Neuronal stem cell (in vitro differentiated cells): ENCODE data around the gene APOBEC3F.
"Not testable (repeated sequence)": the region's sequence is repeated elsewhere in the genome, so short reads cannot be mapped to it uniquely, and the experiment has no call there.

Experiments used
- DNase-seq: peaks from one replicate; pipeline ENCODE4 v3.0.0-alpha.2; 2013; ENCODE audit warnings: low spot score
- H2AFZ ChIP-seq: one replicate; pipeline ENCODE4 v1.6.1; 2013; ENCODE audit warnings: mild to moderate bottlenecking, low read length, inconsistent platforms
- H2AK5ac ChIP-seq: 2 replicates; pipeline ENCODE4 v1.6.1; 2013; ENCODE audit warnings: low read depth, mild to moderate bottlenecking, inconsistent platforms, low read length, moderate library complexity, mixed read lengths
- H2BK120ac ChIP-seq: 2 replicates; pipeline ENCODE4 v1.6.1; 2013; ENCODE audit warnings: low read depth, mild to moderate bottlenecking, inconsistent platforms, low read length, moderate library complexity, mixed read lengths
- H2BK12ac ChIP-seq: one replicate; pipeline ENCODE4 v1.6.1; 2013; ENCODE audit warnings: low read length, inconsistent platforms
- H2BK15ac ChIP-seq: 2 replicates; pipeline ENCODE4 v1.6.1; 2013; ENCODE audit warnings: mild to moderate bottlenecking, low read length, inconsistent platforms, mixed read lengths
- H2BK5ac ChIP-seq: one replicate; pipeline ENCODE4 v1.6.1; 2013; ENCODE audit warnings: inconsistent platforms, mild to moderate bottlenecking, low read length, moderate library complexity
- H3K14ac ChIP-seq: one replicate; pipeline ENCODE4 v1.6.1; 2013; ENCODE audit warnings: low read length, inconsistent platforms
- H3K18ac ChIP-seq: 2 replicates; pipeline ENCODE4 v1.6.1; 2013; ENCODE audit warnings: low read length, inconsistent platforms
- H3K23ac ChIP-seq: 2 replicates; pipeline ENCODE4 v1.6.1; 2013; ENCODE audit warnings: low read depth, mild to moderate bottlenecking, mixed read lengths, low read length, inconsistent platforms; ENCODE audit not compliant: poor library complexity
- H3K27ac ChIP-seq: replicated peaks from 3 replicates; pipeline ENCODE4 v1.5.1; 2013; ENCODE audit warnings: low read length, inconsistent platforms
- H3K27me3 ChIP-seq, 3 experiments: 2 replicates each; pipeline ENCODE4 v1.6.1; 2013; ENCODE audit warnings: low read length in 3 of 3, mild to moderate bottlenecking in 2 of 3, inconsistent platforms in 1 of 3, low read depth in 1 of 3, mixed read lengths in 1 of 3, moderate library complexity in 1 of 3; ENCODE audit not compliant: control insufficient read depth in 3 of 3, insufficient read depth in 3 of 3
- H3K36me3 ChIP-seq, 2 donors: replicated peaks in 1 of 2; 2 replicates each; pipeline ENCODE4 v1.6.1; 2013; ENCODE audit warnings: low read length in 2 of 2; ENCODE audit not compliant: control insufficient read depth in 2 of 2, insufficient read depth in 2 of 2
- H3K4ac ChIP-seq: 2 replicates; pipeline ENCODE4 v1.6.1; 2013; ENCODE audit warnings: inconsistent platforms, mild to moderate bottlenecking, low read length, moderate library complexity
- H3K4me1 ChIP-seq, 2 donors: 1 replicate in 1 of 2; 2 replicates in 1 of 2; pipeline ENCODE4 v1.6.1; 2013; ENCODE audit warnings: low read length in 2 of 2, low read depth in 1 of 2; ENCODE audit not compliant: control insufficient read depth in 2 of 2, insufficient read depth in 1 of 2
- H3K4me2 ChIP-seq: one replicate; pipeline ENCODE4 v1.6.1; 2013; ENCODE audit warnings: mild to moderate bottlenecking, low read length, inconsistent platforms; ENCODE audit not compliant: insufficient read depth, poor library complexity, severe bottlenecking
- H3K4me3 ChIP-seq, 2 donors: 2 replicates each; pipeline ENCODE4 v1.5.1; 2013; ENCODE audit warnings: low read length in 2 of 2, mild to moderate bottlenecking in 2 of 2, inconsistent platforms in 1 of 2, moderate library complexity in 1 of 2
- H3K79me1 ChIP-seq: one replicate; pipeline ENCODE4 v1.6.1; 2013; ENCODE audit warnings: low read depth, mild to moderate bottlenecking, inconsistent platforms, low read length, moderate library complexity
- H3K9ac ChIP-seq: one replicate; pipeline ENCODE4 v1.6.1; 2013; ENCODE audit warnings: mild to moderate bottlenecking, low read depth, low read length, inconsistent platforms; ENCODE audit not compliant: poor library complexity
- H3K9me3 ChIP-seq, 2 donors: replicated peaks in 1 of 2; 2 replicates each; pipeline versions ENCODE3 to v1.6.1; 2013; ENCODE audit warnings: low read length in 2 of 2, mild to moderate bottlenecking in 2 of 2, inconsistent platforms in 1 of 2, low read depth in 1 of 2, mixed read lengths in 1 of 2, moderate library complexity in 1 of 2; ENCODE audit not compliant: control insufficient read depth in 2 of 2, insufficient read depth in 1 of 2
- H4K8ac ChIP-seq: one replicate; pipeline ENCODE4 v1.6.1; 2013; ENCODE audit warnings: low read depth, mild to moderate bottlenecking, inconsistent platforms, low read length, moderate library complexity
- H4K91ac ChIP-seq: one replicate; pipeline ENCODE4 v1.6.1; 2013; ENCODE audit warnings: low read length, low read depth, mild to moderate bottlenecking, inconsistent platforms; ENCODE audit not compliant: poor library complexity
- WGBS, 2 donors: extraction: QIAGEN DNeasy Blood & Tissue Kit; methylation state at CpG; one replicate each; pipeline ENCODE4 v1.1.7; 2013; ENCODE audit warnings: missing lambda C conversion rate in 2 of 2, mixed read lengths in 1 of 2; ENCODE audit not compliant: insufficient read length in 2 of 2, insufficient replicate concordance in 1 of 2; ENCODE audit errors: extremely low coverage in 2 of 2; 5-methylcytosine and 5-hydroxymethylcytosine counted together

The APOBEC3F gene

DNA sequence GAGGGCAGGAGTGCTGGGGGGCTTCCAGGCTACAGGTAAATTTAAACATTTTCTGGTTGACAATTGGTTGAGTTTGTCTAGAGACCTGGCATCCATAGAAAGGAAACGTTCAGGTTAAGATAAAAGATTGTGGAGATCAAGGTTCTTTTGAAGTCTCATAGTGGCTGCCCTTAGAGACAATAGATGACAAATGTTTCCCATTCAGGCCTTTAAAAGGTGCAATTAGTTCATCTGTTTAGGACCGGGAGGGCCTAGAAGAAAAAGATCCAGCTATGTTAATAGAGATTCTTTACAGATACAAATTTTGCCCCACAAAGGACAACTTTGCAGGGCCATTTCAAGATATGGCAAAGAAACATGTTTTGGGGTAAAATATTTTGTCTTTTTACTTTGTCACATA, 3.6 kb upstream of the APOBEC3F start:
- no CpG with 5 or more reads among the region's 2 CpGs for WGBS, 2 donors

GRCh38 chr22:39039306-39040126, 1.1 kb upstream of the APOBEC3F start:
- no peak overlapping the region for H3K27ac ChIP-seq
- H2AK5ac ChIP-seq = no peak overlapping the region
- H3K4me2 ChIP-seq = no peak overlapping the region
- no peak overlapping the region for H3K9ac ChIP-seq
- no peak overlapping the region for H3K14ac ChIP-seq
- no peak overlapping the region for H4K8ac ChIP-seq
- H3K23ac ChIP-seq = no peak overlapping the region
- no peaks in the 10 kb centered on the region for H3K9me3 ChIP-seq
- no peak for DNase-seq
- no peak overlapping the region for H2BK12ac ChIP-seq
- no CpG with 5 or more reads among the region's 19 CpGs for WGBS, 2 donors
- H2AFZ ChIP-seq = peak overlapping the region; percentile 91
- no peak overlapping the region for H3K4me3 ChIP-seq
- H2BK15ac ChIP-seq = no peak overlapping the region
- H2BK120ac ChIP-seq = no peak overlapping the region
- H3K18ac ChIP-seq = no peak overlapping the region
- H3K27me3 ChIP-seq = no peaks in the 10 kb centered on the region
- H3K79me1 ChIP-seq = no peaks in the 10 kb centered on the region
- H4K91ac ChIP-seq = no peak overlapping the region
- no peak overlapping the region for H2BK5ac ChIP-seq
- no peaks in the 10 kb centered on the region for H3K36me3 ChIP-seq
- no peak overlapping the region for H3K4ac ChIP-seq
- H3K4me1 ChIP-seq = peaks cover 7 to 11% of the 10 kb centered on the region in 2 donors

More for the DNA sequence above, 3.6 kb upstream of the APOBEC3F start:
- H2BK15ac ChIP-seq, H3K23ac ChIP-seq, H3K27ac ChIP-seq, H2BK120ac ChIP-seq, H3K14ac ChIP-seq, H2BK12ac ChIP-seq, H4K91ac ChIP-seq, H3K9ac ChIP-seq, H3K18ac ChIP-seq, H2BK5ac ChIP-seq, H3K4me2 ChIP-seq, H4K8ac ChIP-seq, H3K4ac ChIP-seq, H3K4me3 ChIP-seq, H2AFZ ChIP-seq, H3K27me3 ChIP-seq, DNase-seq, H3K36me3 ChIP-seq, H3K79me1 ChIP-seq, H2AK5ac ChIP-seq, H3K9me3 ChIP-seq: not testable (repeated sequence)
- H3K4me1 ChIP-seq = peaks cover 7 to 11% of the 10 kb centered on the region in 2 donors

DNA sequence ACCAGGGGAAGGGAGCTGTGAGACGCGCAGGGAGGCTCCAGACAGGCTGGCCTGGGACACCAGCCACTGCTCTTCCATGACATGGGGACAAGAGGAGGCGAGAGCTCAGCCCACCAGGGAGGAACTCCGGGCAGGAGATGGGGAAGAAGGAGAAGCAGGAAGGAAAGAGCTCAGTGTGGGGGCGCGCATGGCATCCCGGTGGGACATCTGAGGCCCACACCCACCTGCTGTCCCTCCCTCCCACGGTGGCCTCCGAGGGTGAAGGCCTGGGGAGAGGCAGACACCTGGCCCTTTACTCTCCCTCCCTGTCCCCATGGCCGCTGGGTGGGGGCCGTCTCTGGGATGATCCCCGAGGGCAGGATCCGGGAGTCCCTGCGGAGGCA, 518 bp upstream of the APOBEC3F start:
- not testable (repeated sequence) for H3K9me3 ChIP-seq, H3K36me3 ChIP-seq, H2AK5ac ChIP-seq, H3K23ac ChIP-seq, H2BK15ac ChIP-seq, H3K79me1 ChIP-seq, H2BK5ac ChIP-seq, H3K9ac ChIP-seq, DNase-seq, H3K4ac ChIP-seq, H4K8ac ChIP-seq, H2BK120ac ChIP-seq, H3K27me3 ChIP-seq, H3K14ac ChIP-seq, H4K91ac ChIP-seq
- peak overlapping the region; percentile 84 for H3K18ac ChIP-seq
- WGBS, 2 donors = no CpG with 5 or more reads among the region's 14 CpGs
- peak overlapping the region; percentile 45 for H3K4me2 ChIP-seq
- peak overlapping the region in 1 of 2 donors; percentile 28 for H3K4me3 ChIP-seq
- peak overlapping the region; percentile 91 for H2AFZ ChIP-seq
- H3K27ac ChIP-seq = peak overlapping the region; percentile 58
- H3K4me1 ChIP-seq = peaks cover 7 to 12% of the 10 kb centered on the region in 2 donors
- H2BK12ac ChIP-seq = peak overlapping the region; percentile 41

GRCh38 chr22:39041908-39042307, 1.2 kb downstream of the APOBEC3F start:
- H3K4me2 ChIP-seq = no peak overlapping the region
- peak overlapping the region; percentile 67 for H2BK15ac ChIP-seq
- H3K18ac ChIP-seq = peak overlapping the region; percentile 92
- no peaks in the 10 kb centered on the region for H3K9me3 ChIP-seq
- H2BK12ac ChIP-seq = peak overlapping the region; percentile 97
- H3K9ac ChIP-seq = no peak overlapping the region
- no peak overlapping the region for H3K14ac ChIP-seq
- H2BK5ac ChIP-seq = no peak overlapping the region
- no peak overlapping the region for H3K27ac ChIP-seq
- H2BK120ac ChIP-seq = no peak overlapping the region
- H3K4ac ChIP-seq = no peak overlapping the region
- WGBS, 2 donors = no CpG with 5 or more reads among the region's 7 CpGs
- H3K27me3 ChIP-seq = no peaks in the 10 kb centered on the region
- peaks cover 7 to 16% of the 10 kb centered on the region in 2 donors for H3K4me1 ChIP-seq
- H3K79me1 ChIP-seq = no peaks in the 10 kb centered on the region
- H2AK5ac ChIP-seq = peak overlapping the region; percentile 81
- DNase-seq = no peak
- no peak overlapping the region for H4K91ac ChIP-seq
- H2AFZ ChIP-seq = no peak overlapping the region
- H3K4me3 ChIP-seq = no peak overlapping the region
- H3K23ac ChIP-seq = no peak overlapping the region
- no peak overlapping the region for H4K8ac ChIP-seq
- peaks cover 0 to 4% of the 10 kb centered on the region in 2 donors for H3K36me3 ChIP-seq
